Germinal center (tissue), 1 donor: ENCODE data around the gene TCN2.
"Not testable (repeated sequence)": the region's sequence is repeated elsewhere in the genome, so short reads cannot be mapped to it uniquely, and the experiment has no call there.

Experiments used
- DNase-seq: peaks from one replicate; pipeline ENCODE4 v3.0.0; 2012; ENCODE audit warnings: mixed read lengths, low spot score

Gene TCN2

GRCh38 chr22:30578481-30578880 is 28.5 kb upstream of the TCN2 start:
- no peak for DNase-seq

GRCh38 chr22:30580896-30581295 is 26.1 kb upstream of the TCN2 start:
- DNase-seq: no peak

GRCh38 chr22:30582051-30582450 is 24.9 kb upstream of the TCN2 start:
- no peak for DNase-seq

- DNase-seq: no peak
Observed at GRCh38 chr22:30582788-30583545, 24.0 kb upstream of the TCN2 start.

GRCh38 chr22:30584441-30584840 is 22.5 kb upstream of the TCN2 start:
- no peak for DNase-seq

GRCh38 chr22:30586414-30586813 is 20.6 kb upstream of the TCN2 start:
- no peak for DNase-seq

- DNase-seq: no peak
Observed at GRCh38 chr22:30591191-30591587, 15.8 kb upstream of the TCN2 start.

- DNase-seq: peak; percentile 96
Observed at GRCh38 chr22:30591588-30592359, 15.2 kb upstream of the TCN2 start, which contains the start of gene PES1. Gene PES1 (minus strand): TSS chr22:30591910. CDS start chr22:30591833, 77 bp downstream.

- DNase-seq: not testable (repeated sequence)
Observed at GRCh38 chr22:30592360-30592713, 14.6 kb upstream of the TCN2 start.

GRCh38 chr22:30596199-30596598 is 10.8 kb upstream of the TCN2 start:
- no peak for DNase-seq

- DNase-seq: no peak
Observed at GRCh38 chr22:30596886-30597285, 10.1 kb upstream of the TCN2 start.

GRCh38 chr22:30598986-30599385 is 8.0 kb upstream of the TCN2 start:
- DNase-seq: no peak

- DNase-seq: no peak
Observed at GRCh38 chr22:30600921-30601320, 6.1 kb upstream of the TCN2 start.

GRCh38 chr22:30601464-30601863 is 5.5 kb upstream of the TCN2 start:
- no peak for DNase-seq

- no peak for DNase-seq
Observed at GRCh38 chr22:30602049-30602448, 4.9 kb upstream of the TCN2 start.

- no peak for DNase-seq
Observed at GRCh38 chr22:30603801-30604200, 3.2 kb upstream of the TCN2 start.

GRCh38 chr22:30604723-30605122 is 2.3 kb upstream of the TCN2 start:
- DNase-seq: no peak

- peak; percentile 64 for DNase-seq
Observed at GRCh38 chr22:30605449-30606110, 1.4 kb upstream of the TCN2 start.

- DNase-seq: no peak
Observed at GRCh38 chr22:30607300-30607930, 441 bp downstream of the TCN2 start.

- DNase-seq: no peak
Observed at GRCh38 chr22:30607939-30608338, 965 bp downstream of the TCN2 start.

- no peak for DNase-seq
Observed at GRCh38 chr22:30609260-30610185, 2.5 kb downstream of the TCN2 start.
